SU-DHL-6 (cell line): ENCODE data around the gene C2orf49.

Experiments
- H2AFZ ChIP-seq: fragments of 200-600 bp; sonication (generic); 2 replicates; pipeline ENCODE4 v1.6.1; 2014; ENCODE audit warnings: low read depth, mild to moderate bottlenecking, moderate library complexity, mixed read lengths, antibody characterized with exemption, low read length; ENCODE audit not compliant: severe bottlenecking
- H3F3A ChIP-seq: fragments of 200-600 bp; shearing (Covaris generic); 2 replicates; pipeline ENCODE4 v1.6.0; 2016; ENCODE audit warnings: antibody characterized with exemption, mild to moderate bottlenecking; ENCODE audit not compliant: insufficient read depth
- H3K27ac ChIP-seq: fragments of 200-600 bp; sonication (generic); 2 replicates; pipeline ENCODE4 v1.5.1; 2016; ENCODE audit warnings: low read depth, mild to moderate bottlenecking, low read length, moderate library complexity, mixed read lengths
- H3K27me3 ChIP-seq: fragments of 200-600 bp; sonication (generic), shearing (Covaris generic); 2 replicates; pipeline ENCODE4 v1.6.0; 2014; ENCODE audit warnings: mild to moderate bottlenecking, low read length
- H3K36me3 ChIP-seq: fragments of 200-600 bp; sonication (generic); 2 replicates; pipeline ENCODE4 v1.6.1; 2014; ENCODE audit warnings: mild to moderate bottlenecking, low read length, mixed read lengths
- H3K4me2 ChIP-seq: fragments of 300-600, 200-600 bp; shearing (Covaris generic), sonication (generic); 2 replicates; pipeline ENCODE4 v1.6.0; 2014; ENCODE audit warnings: low read length, low read depth, mild to moderate bottlenecking; ENCODE audit not compliant: poor library complexity, severe bottlenecking
- H3K4me3 ChIP-seq: fragments of 200-600 bp; sonication (generic); 2 replicates; pipeline ENCODE4 v1.5.1; 2014; ENCODE audit warnings: antibody characterized with exemption, low read length, mild to moderate bottlenecking, mixed read lengths; ENCODE audit not compliant: insufficient read depth, poor library complexity, severe bottlenecking
- H3K79me2 ChIP-seq: fragments of 200-600 bp; sonication (generic); 2 replicates; pipeline ENCODE4 v1.6.1; 2014; ENCODE audit warnings: mild to moderate bottlenecking, low read length, moderate library complexity; ENCODE audit not compliant: insufficient read depth
- H3K9ac ChIP-seq: fragments of 200-600 bp; sonication (generic); 2 replicates; pipeline ENCODE4 v1.7.0; 2014; ENCODE audit warnings: mild to moderate bottlenecking, low read length
- H3K9me2 ChIP-seq: fragments of 200-600 bp; sonication (generic); replicated peaks from 2 replicates; pipeline ENCODE4 v1.6.1; 2014; ENCODE audit warnings: low read length; ENCODE audit not compliant: insufficient read depth
- H3K9me3 ChIP-seq: fragments of 200-600 bp; sonication (generic); 2 replicates; pipeline ENCODE4 v1.6.1; 2014; ENCODE audit warnings: low read length, mixed read lengths; ENCODE audit not compliant: insufficient read depth
- H4K20me1 ChIP-seq: fragments of 200-600 bp; sonication (generic); 2 replicates; pipeline ENCODE4 v1.6.1; 2014; ENCODE audit warnings: low read depth, mild to moderate bottlenecking, antibody characterized with exemption, low read length, moderate library complexity, mixed read lengths
- EZH2phosphoT487 ChIP-seq: fragments of 200-600 bp; sonication (generic), shearing (Covaris generic); conservative IDR thresholded peaks from 2 replicates; pipeline ENCODE4 v1.6.1; 2018; ENCODE audit warnings: mild to moderate bottlenecking, antibody characterized with exemption, low read length, moderate library complexity, mixed read lengths
- TF ChIP-seq, protein P1 (sequence below): fragments of 200-600 bp; sonication (generic); IDR thresholded peaks from one replicate; pipeline ENCODE4 v1.5.1; 2017; ENCODE audit warnings: antibody characterized with exemption, mild to moderate bottlenecking, low read length, moderate library complexity; ENCODE audit not compliant: insufficient read depth, poor library complexity, severe bottlenecking

The C2orf49 gene

DNA sequence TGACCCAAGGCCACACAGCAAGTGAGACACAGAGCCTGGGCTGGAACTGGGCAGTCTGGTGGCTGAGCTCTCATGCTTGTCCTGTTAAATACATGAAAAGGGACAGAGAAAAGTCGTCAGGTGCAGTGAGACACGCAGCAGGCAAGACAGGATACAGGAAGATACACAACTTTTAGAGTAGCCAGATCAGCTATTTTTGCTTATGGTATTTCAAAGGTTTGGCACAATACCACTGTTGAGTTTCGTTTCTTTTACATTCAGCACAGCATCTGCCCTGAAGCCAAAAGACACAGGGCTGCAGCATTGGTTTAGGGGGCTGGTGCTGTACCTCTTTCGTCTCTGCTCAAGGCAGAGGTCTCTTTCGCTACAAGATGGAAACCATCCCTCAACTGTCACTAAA lies 47.5 kb downstream of the C2orf49 start:
- Histone ChIP-seq H4K20me1 (no peaks in the 10 kb centered on the region), H3K4me3 (no peak overlapping the region), H3K4me2 (no peak overlapping the region), H3K27me3 (no peaks in the 10 kb centered on the region), H3K36me3 (no peaks in the 10 kb centered on the region), H2AFZ (no peak overlapping the region), H3K9me3 (no peaks in the 10 kb centered on the region), H3K9ac (no peak overlapping the region), H3F3A (no peaks in the 10 kb centered on the region), H3K9me2 (no peaks in the 10 kb centered on the region), H3K79me2 (no peaks in the 10 kb centered on the region), H3K27ac (no peak overlapping the region)
- TF ChIP-seq, protein P1, sequence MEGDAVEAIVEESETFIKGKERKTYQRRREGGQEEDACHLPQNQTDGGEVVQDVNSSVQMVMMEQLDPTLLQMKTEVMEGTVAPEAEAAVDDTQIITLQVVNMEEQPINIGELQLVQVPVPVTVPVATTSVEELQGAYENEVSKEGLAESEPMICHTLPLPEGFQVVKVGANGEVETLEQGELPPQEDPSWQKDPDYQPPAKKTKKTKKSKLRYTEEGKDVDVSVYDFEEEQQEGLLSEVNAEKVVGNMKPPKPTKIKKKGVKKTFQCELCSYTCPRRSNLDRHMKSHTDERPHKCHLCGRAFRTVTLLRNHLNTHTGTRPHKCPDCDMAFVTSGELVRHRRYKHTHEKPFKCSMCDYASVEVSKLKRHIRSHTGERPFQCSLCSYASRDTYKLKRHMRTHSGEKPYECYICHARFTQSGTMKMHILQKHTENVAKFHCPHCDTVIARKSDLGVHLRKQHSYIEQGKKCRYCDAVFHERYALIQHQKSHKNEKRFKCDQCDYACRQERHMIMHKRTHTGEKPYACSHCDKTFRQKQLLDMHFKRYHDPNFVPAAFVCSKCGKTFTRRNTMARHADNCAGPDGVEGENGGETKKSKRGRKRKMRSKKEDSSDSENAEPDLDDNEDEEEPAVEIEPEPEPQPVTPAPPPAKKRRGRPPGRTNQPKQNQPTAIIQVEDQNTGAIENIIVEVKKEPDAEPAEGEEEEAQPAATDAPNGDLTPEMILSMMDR = no peak
- TF ChIP-seq EZH2phosphoT487 = no peak

DNA sequence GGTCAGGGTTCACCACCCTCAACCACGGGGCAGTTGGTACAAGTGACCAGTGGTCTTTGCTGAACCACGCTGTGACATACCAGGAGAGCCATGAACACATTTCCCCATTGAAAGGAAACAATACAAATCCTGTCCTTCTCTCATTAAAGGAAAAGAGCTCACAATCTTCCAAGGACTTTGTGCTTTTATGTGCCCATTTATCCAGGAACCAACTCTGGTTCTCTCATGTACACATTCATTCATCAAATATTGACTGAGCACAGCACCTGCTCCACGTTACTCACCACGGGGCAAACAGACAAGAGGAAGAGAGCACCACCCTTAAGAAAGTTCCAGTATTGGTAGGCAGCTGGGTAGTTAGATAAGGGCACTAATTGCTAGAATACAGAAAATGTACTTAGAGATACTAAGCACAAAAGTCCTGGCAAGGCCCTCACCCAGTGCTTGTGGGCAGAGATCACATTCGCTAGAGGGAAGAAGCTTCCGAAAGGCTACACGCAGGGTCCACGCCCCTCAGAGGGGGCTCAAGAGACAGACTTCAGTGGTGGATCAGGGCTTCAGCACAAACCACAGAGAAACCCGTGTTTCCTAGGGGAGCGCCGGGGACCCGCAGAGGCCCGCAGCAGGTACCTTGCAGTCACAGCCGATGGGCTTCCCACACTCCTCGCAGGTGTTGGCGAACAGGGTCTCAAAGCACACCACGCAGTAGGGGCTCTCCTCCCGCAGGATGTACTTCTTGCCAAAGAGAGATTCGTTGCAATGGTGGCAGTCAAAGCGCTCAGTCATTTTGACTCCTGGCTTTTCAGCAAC lies 48.6 kb downstream of the C2orf49 start:
- H3K27me3 ChIP-seq = no peaks in the 10 kb centered on the region
- H3K9me2 ChIP-seq = no peaks in the 10 kb centered on the region
- H3K36me3 ChIP-seq = no peaks in the 10 kb centered on the region
- H3K9ac ChIP-seq = no peak overlapping the region
- H2AFZ ChIP-seq = no peak overlapping the region
- H3K4me3 ChIP-seq = no peak overlapping the region
- no peaks in the 10 kb centered on the region for H4K20me1 ChIP-seq
- no peaks in the 10 kb centered on the region for H3F3A ChIP-seq
- TF ChIP-seq, protein P1 = no peak
- TF ChIP-seq EZH2phosphoT487 = no peak
- no peak overlapping the region for H3K4me2 ChIP-seq
- no peaks in the 10 kb centered on the region for H3K9me3 ChIP-seq
- H3K27ac ChIP-seq = no peak overlapping the region
- H3K79me2 ChIP-seq = no peaks in the 10 kb centered on the region

- H3K9me3 ChIP-seq = no peaks in the 10 kb centered on the region
- no peaks in the 10 kb centered on the region for H3K27me3 ChIP-seq
- H4K20me1 ChIP-seq = no peaks in the 10 kb centered on the region
- H3K36me3 ChIP-seq = no peaks in the 10 kb centered on the region
- H3K4me2 ChIP-seq = no peak overlapping the region
- H3K9me2 ChIP-seq = no peaks in the 10 kb centered on the region
- TF ChIP-seq EZH2phosphoT487 = no peak
- TF ChIP-seq, protein P1 = no peak
- H3K79me2 ChIP-seq = no peaks in the 10 kb centered on the region
- H2AFZ ChIP-seq = no peak overlapping the region
- H3K27ac ChIP-seq = no peak overlapping the region
- H3K4me3 ChIP-seq = no peak overlapping the region
- no peaks in the 10 kb centered on the region for H3F3A ChIP-seq
- H3K9ac ChIP-seq = no peak overlapping the region
These were observed 49.9 kb downstream of the C2orf49 start for GRCh38 chr2:105387225-105387624.
